ENCODE results near the gene CRMP1. TPM values are rescaled to one million over a fixed set of nuclear protein-coding genes. Genes with fewer than 3 reads are reported as not detected.

Gene CRMP1
- total and polyA plus RNA-seq, 9 of the 15 experiments (the other 6 are each of a cell fraction or from before 2014, with no cell fraction given), result 0.03 to 0.04 TPM; not detected in 7

GRCh38 chr4:5825321-5826041 is 67.4 kb downstream of the CRMP1 start:
- intact Hi-C loops (cut with micrococcal nuclease) (no loop called here), in situ Hi-C loops (cut with MboI) (no loop called here)
- no peak overlapping the region for H3K9ac ChIP-seq (ENCODE audit: insufficient read depth in 1 of 2, low read depth in 2 of 2, low read length in 2 of 2)
- ATAC-seq (no peak), DNase-seq (ENCODE audit: extremely low read depth in 1 of 4, low spot score in 3 of 4) (no peak), FAIRE-seq (no peak)
- no peaks in the 10 kb centered on the region; the same call in 1 of the 2 replicates for H4K20me1 ChIP-seq (replicated peaks; ENCODE audit: control insufficient read depth, insufficient read depth, low read length)
- WGBS (ENCODE audit: insufficient coverage, low coverage, missing lambda C conversion rate), result 6% methylated on average over 19 of the region's 19 CpGs
- no peaks in the 10 kb centered on the region for H3K4me1 ChIP-seq (replicated peaks in 1 of 2; ENCODE audit: control insufficient read depth in 2 of 2, insufficient read depth in 2 of 2, low read length in 2 of 2)
- no peak overlapping the region for H3K27ac ChIP-seq (ENCODE audit: extremely low read depth, low read depth, low read length)
- no TSS peak for BruUV-seq (replicated peaks)
- H3K4me3 ChIP-seq, result no peak overlapping the region
- H3K9me1 ChIP-seq (ENCODE audit: control insufficient read depth, insufficient read depth, low read length), result no peaks in the 10 kb centered on the region
- no peaks in the 10 kb centered on the region for H3K79me2 ChIP-seq (ENCODE audit: control insufficient read depth, insufficient read depth, low read length)
- no peaks in the 10 kb centered on the region for H3K9me3 ChIP-seq (replicated peaks; ENCODE audit: control insufficient read depth, insufficient read depth, low read depth, low read length)
- peaks cover 6 to 12% of the 10 kb centered on the region in 2 experiments; a peak in 2 of 5 replicates for H3K27me3 ChIP-seq (ENCODE audit: control insufficient read depth in 2 of 2, insufficient read depth in 2 of 2, low read length in 2 of 2)
- no peak overlapping the region for H2AFZ ChIP-seq (ENCODE audit: low read depth, low read length)
- POLR2A ChIA-PET, result no interaction called here
- H3K36me3 ChIP-seq (ENCODE audit: control insufficient read depth, insufficient read depth, low read length), result no peaks in the 10 kb centered on the region
- H3K4me2 ChIP-seq (ENCODE audit: insufficient read depth, low read length), result no peak overlapping the region
- CTCF ChIA-PET (ENCODE audit: low intra/inter-chr PET ratio), result no interaction called here
- TF ChIP-seq ZKSCAN1 (IDR thresholded peaks at IDR 0.05; ENCODE audit: low read depth, low read length) (no peak), ZNF436 (CRISPR knock-in tag; IDR thresholded peaks at IDR 0.05) (no peak), ATF4 (CRISPR knock-in tag; IDR thresholded peaks at IDR 0.05) (no peak), TAF9B (IDR thresholded peaks at IDR 0.05; ENCODE audit: partially characterized antibody) (no peak), KDM2B (CRISPR knock-in tag; IDR thresholded peaks at IDR 0.05) (no peak), NFIC (IDR thresholded peaks at IDR 0.05) (no peak), FOSL1 (tag; conservative IDR thresholded peaks at IDR 0.05) (no peak), ASH1L (IDR thresholded peaks at IDR 0.05; ENCODE audit: borderline replicate concordance, low read depth, partially characterized antibody) (no peak), NELFE (IDR thresholded peaks at IDR 0.05; ENCODE audit: insufficient read depth, insufficient read length) (no peak), NUFIP1 (IDR thresholded peaks at IDR 0.05; ENCODE audit: partially characterized antibody) (no peak), YBX1 (IDR thresholded peaks at IDR 0.05) (no peak), HES1 (IDR thresholded peaks at IDR 0.05; ENCODE audit: low read depth) (no peak), KLF1 (tag; IDR thresholded peaks at IDR 0.05) (no peak), POLR3G (IDR thresholded peaks at IDR 0.05; ENCODE audit: extremely low read depth, insufficient read length, insufficient replicate concordance) (no peak), ZNF57 (CRISPR knock-in tag; IDR thresholded peaks at IDR 0.05) (no peak), MEF2A (IDR thresholded peaks at IDR 0.05; ENCODE audit: control insufficient read depth, low read depth, low read length) (no peak), TRIM24 (IDR thresholded peaks at IDR 0.05) (no peak)
- TF ChIP-seq, protein P1, sequence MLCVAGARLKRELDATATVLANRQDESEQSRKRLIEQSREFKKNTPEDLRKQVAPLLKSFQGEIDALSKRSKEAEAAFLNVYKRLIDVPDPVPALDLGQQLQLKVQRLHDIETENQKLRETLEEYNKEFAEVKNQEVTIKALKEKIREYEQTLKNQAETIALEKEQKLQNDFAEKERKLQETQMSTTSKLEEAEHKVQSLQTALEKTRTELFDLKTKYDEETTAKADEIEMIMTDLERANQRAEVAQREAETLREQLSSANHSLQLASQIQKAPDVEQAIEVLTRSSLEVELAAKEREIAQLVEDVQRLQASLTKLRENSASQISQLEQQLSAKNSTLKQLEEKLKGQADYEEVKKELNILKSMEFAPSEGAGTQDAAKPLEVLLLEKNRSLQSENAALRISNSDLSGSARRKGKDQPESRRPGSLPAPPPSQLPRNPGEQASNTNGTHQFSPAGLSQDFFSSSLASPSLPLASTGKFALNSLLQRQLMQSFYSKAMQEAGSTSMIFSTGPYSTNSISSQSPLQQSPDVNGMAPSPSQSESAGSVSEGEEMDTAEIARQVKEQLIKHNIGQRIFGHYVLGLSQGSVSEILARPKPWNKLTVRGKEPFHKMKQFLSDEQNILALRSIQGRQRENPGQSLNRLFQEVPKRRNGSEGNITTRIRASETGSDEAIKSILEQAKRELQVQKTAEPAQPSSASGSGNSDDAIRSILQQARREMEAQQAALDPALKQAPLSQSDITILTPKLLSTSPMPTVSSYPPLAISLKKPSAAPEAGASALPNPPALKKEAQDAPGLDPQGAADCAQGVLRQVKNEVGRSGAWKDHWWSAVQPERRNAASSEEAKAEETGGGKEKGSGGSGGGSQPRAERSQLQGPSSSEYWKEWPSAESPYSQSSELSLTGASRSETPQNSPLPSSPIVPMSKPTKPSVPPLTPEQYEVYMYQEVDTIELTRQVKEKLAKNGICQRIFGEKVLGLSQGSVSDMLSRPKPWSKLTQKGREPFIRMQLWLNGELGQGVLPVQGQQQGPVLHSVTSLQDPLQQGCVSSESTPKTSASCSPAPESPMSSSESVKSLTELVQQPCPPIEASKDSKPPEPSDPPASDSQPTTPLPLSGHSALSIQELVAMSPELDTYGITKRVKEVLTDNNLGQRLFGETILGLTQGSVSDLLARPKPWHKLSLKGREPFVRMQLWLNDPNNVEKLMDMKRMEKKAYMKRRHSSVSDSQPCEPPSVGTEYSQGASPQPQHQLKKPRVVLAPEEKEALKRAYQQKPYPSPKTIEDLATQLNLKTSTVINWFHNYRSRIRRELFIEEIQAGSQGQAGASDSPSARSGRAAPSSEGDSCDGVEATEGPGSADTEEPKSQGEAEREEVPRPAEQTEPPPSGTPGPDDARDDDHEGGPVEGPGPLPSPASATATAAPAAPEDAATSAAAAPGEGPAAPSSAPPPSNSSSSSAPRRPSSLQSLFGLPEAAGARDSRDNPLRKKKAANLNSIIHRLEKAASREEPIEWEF (CRISPR knock-in tag; IDR thresholded peaks at IDR 0.05), result no peak
